PC-9 (cell line): ENCODE results near the gene HSPBAP1. TPM values are rescaled to one million over a fixed set of nuclear protein-coding genes. Genes with fewer than 3 reads are reported as not detected.
A peak's percentile ranks its signal among the peaks of the same experiment; 100 is the strongest.

ENCODE experiments used
- Bru-seq: library from RNA; stranded (reverse); fragments of 400-500 nt; gene quantifications from one replicate; lab custom pipeline; 2021; lab: Mats Ljungman, UMichigan
- BruChase-seq, 2 experiments: library from RNA; stranded (reverse); fragments of 400-500 nt; gene quantifications; one replicate each; lab custom pipeline; 2021; lab: Mats Ljungman, UMichigan
- BruUV-seq: library from RNA; stranded (reverse); fragments of 400-500 nt; replicated peaks from 2 replicates; lab custom pipeline; 2021; lab: Mats Ljungman, UMichigan
- CTCF ChIA-PET: fragments of 300-600 bp; sonication (Branson Sonifier 250); formaldehyde crosslinking; loops from one replicate; lab custom pipeline; 2022; ENCODE audit warnings: antibody characterized with exemption; lab: Charles Lee
- POLR2A ChIA-PET: fragments of 300-600 bp; sonication (Branson Sonifier 250); formaldehyde crosslinking; loops from one replicate; lab custom pipeline; 2022; ENCODE audit warnings: antibody characterized with exemption; ENCODE audit not compliant: unreplicated experiment; lab: Charles Lee
- DNase-seq, 2 experiments: peaks; one replicate each; pipeline versions ENCODE4 v3.0.0 to v3.0.0-alpha.2; 2015 to 2022; ENCODE audit warnings: mixed read lengths in 1 of 2
- H2AFZ ChIP-seq: fragments of 200-600 bp; sonication (generic); 2 replicates; pipeline ENCODE4 v1.8.1; 2017; ENCODE audit warnings: antibody characterized with exemption
- H3F3A ChIP-seq: fragments of 200-600 bp; sonication (generic); 2 replicates; pipeline ENCODE4 v1.8.1; 2017; ENCODE audit warnings: antibody characterized with exemption, mild to moderate bottlenecking, low read depth; ENCODE audit not compliant: insufficient read depth
- H3K27ac ChIP-seq: fragments of 200-600 bp; sonication (generic); 2 replicates; pipeline ENCODE4 v1.6.1; 2016; ENCODE audit warnings: mixed run types
- H3K27me3 ChIP-seq: fragments of 200-600 bp; sonication (generic); 2 replicates; pipeline ENCODE4 v1.6.1; 2016; ENCODE audit warnings: low read depth, mixed run types; ENCODE audit not compliant: insufficient read depth
- H3K36me3 ChIP-seq: fragments of 200-600 bp; sonication (generic); 2 replicates; pipeline ENCODE4 v1.6.1; 2016; ENCODE audit warnings: low read depth, mixed run types
- H3K4me1 ChIP-seq: fragments of 200-600 bp; sonication (generic); replicated peaks from 2 replicates; pipeline ENCODE4 v1.6.1; 2016; ENCODE audit warnings: mixed run types; ENCODE audit not compliant: insufficient read depth
- H3K4me2 ChIP-seq: fragments of 200-600 bp; sonication (generic); 2 replicates; pipeline ENCODE4 v1.6.1; 2017; ENCODE audit warnings: mixed run types
- H3K4me3 ChIP-seq: fragments of 200-600 bp; sonication (generic); 2 replicates; pipeline ENCODE4 v1.6.1; 2016; ENCODE audit warnings: mixed run types
- H3K79me2 ChIP-seq: fragments of 200-600 bp; sonication (generic); 2 replicates; pipeline ENCODE4 v1.6.1; 2017; ENCODE audit warnings: low read depth, mixed run types
- H3K9me2 ChIP-seq: fragments of 200-600 bp; sonication (generic); 2 replicates; pipeline ENCODE4 v1.8.1; 2017; ENCODE audit warnings: mild to moderate bottlenecking; ENCODE audit not compliant: insufficient read depth
- H3K9me3 ChIP-seq: fragments of 200-600 bp; sonication (generic); 2 replicates; pipeline ENCODE4 v1.8.1; 2016; ENCODE audit warnings: low read depth; ENCODE audit not compliant: insufficient read depth
- H4K20me1 ChIP-seq: fragments of 200-600 bp; sonication (generic); 2 replicates; pipeline ENCODE4 v1.8.1; 2017; ENCODE audit not compliant: insufficient read depth
- EZH2 ChIP-seq: fragments of 200-600 bp; sonication (generic); IDR thresholded peaks from 2 replicates; pipeline ENCODE4 v1.8.0; 2017; ENCODE audit warnings: antibody characterized with exemption, low read depth
- intact Hi-C: fragments of 100-400 bp; cut with micrococcal nuclease; formaldehyde crosslinking; loops from one replicate; pipeline ENCODE4 v1.10.0; 2022; ENCODE audit not compliant: unreplicated experiment
- long read RNA-seq: library from polyadenylated mRNA; stranded (forward); transcript quantifications from one replicate; pipeline ENCODE4 v2.0.0, GENCODE V29; 2022
- total RNA-seq: library from RNA; stranded (reverse); gene quantifications from 2 replicates; pipeline ENCODE4 v1.2.3, GENCODE V29; 2021
- TF ChIP-seq, protein P1 (sequence below): fragments of 200-600 bp; sonication (generic); conservative IDR thresholded peaks from 2 replicates; pipeline ENCODE4 v1.6.1; 2017; ENCODE audit warnings: mixed run types, antibody characterized with exemption, mild to moderate bottlenecking, moderate library complexity

The HSPBAP1 gene, protein sequence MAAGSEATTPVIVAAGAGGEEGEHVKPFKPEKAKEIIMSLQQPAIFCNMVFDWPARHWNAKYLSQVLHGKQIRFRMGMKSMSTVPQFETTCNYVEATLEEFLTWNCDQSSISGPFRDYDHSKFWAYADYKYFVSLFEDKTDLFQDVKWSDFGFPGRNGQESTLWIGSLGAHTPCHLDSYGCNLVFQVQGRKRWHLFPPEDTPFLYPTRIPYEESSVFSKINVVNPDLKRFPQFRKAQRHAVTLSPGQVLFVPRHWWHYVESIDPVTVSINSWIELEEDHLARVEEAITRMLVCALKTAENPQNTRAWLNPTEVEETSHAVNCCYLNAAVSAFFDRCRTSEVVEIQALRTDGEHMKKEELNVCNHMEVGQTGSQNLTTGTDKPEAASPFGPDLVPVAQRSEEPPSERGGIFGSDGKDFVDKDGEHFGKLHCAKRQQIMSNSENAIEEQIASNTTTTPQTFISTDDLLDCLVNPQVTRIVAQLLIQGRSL
- 8.9 and 10.9 TPM in 2 replicates for total RNA-seq
- percentile 65 among the genes with signal in this experiment for Bru-seq, nascent RNA
- percentile 68 among the genes with signal in this experiment for BruChase-seq, experiment 1, labeled RNA remaining after a 2-hour chase
- BruChase-seq, experiment 2, labeled RNA remaining after a 6-hour chase: percentile 57 among the genes with signal in this experiment
- long read RNA-seq, transcript HSPBAP1-201 (8 exons, 1,953 nt): major isoform, 15 of 19 reads
- long read RNA-seq, partial matches to known transcripts: 0 of 19 reads
- long read RNA-seq, other reads (novel, unspliced or antisense): 4 of 19 reads

DNA sequence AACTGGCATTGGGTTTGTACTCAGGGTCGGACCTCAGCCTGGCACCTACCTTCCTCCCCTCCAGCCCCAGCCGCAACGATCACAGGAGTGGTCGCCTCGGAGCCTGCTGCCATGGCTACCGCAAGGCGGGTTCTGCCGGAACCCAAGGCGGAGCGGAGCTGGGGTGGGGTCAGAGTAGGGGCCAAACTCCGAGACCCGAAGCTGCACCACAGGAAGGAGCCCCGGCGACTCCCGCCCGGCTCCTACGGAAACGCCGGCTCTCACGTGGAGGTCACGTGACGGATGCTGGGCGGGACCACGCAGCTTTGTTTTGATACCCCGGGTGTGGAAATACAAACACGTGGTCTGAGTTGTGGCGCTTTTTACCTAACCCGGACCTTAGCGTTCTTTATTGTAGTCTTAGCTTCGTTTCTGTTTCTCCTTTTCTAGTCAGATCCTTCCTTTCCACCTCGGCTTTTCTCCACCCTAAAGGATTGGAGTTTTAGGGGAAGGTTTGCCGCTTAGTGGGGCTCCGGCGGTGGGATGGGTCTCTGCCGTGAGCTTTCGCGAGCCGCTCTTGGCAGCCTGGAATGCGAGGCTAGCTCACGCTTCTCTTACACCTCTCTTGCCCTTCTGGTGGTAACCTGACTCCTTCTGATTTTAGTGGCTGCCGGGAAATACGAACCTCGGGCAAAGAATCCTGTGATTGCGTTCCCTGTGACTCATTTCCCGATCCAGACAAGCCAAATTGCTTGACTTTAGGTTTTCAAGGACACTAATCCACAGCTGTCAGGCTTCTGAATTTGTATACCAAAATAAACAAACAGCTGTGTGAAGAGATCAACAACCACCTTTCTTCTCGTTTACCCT, at the start of gene HSPBAP1:
TSS of gene HSPBAP1 (minus strand) at position 264 of the 849 bp plus-strand sequence. CDS start at position 113, 151 bp downstream.
- Histone ChIP-seq H3K27ac (peak within 1 kb of the TSS; percentile 92), H3K27me3 (no peaks in the 10 kb centered on the region), H4K20me1 (no peaks in the 10 kb centered on the region), H3K79me2 (peaks cover 19% of the 10 kb centered on the region), H3F3A (peaks cover 15% of the 10 kb centered on the region), H3K4me3 (peak within 1 kb of the TSS; percentile 80), H3K9me3 (no peaks in the 10 kb centered on the region), H3K4me2 (peak within 1 kb of the TSS; percentile 92), H3K9me2 (no peaks in the 10 kb centered on the region), H2AFZ (peak within 1 kb of the TSS; percentile 91), H3K4me1 (peaks cover 28% of the 10 kb centered on the region), H3K36me3 (no peaks in the 10 kb centered on the region)
- DNase-seq: peak; percentile 88 to 91
- TSS peak; percentile 53 for BruUV-seq
- POLR2A ChIA-PET: interaction anchor here (0.6 to 1.2 kb wide), 6 partner anchors 15 to 1049 kb away, joined by 3 to 7 read pairs (median 4); partner anchors contain the start of gene FAM162A
- TF ChIP-seq EZH2: no peak
- TF ChIP-seq, protein P1, sequence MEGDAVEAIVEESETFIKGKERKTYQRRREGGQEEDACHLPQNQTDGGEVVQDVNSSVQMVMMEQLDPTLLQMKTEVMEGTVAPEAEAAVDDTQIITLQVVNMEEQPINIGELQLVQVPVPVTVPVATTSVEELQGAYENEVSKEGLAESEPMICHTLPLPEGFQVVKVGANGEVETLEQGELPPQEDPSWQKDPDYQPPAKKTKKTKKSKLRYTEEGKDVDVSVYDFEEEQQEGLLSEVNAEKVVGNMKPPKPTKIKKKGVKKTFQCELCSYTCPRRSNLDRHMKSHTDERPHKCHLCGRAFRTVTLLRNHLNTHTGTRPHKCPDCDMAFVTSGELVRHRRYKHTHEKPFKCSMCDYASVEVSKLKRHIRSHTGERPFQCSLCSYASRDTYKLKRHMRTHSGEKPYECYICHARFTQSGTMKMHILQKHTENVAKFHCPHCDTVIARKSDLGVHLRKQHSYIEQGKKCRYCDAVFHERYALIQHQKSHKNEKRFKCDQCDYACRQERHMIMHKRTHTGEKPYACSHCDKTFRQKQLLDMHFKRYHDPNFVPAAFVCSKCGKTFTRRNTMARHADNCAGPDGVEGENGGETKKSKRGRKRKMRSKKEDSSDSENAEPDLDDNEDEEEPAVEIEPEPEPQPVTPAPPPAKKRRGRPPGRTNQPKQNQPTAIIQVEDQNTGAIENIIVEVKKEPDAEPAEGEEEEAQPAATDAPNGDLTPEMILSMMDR: no peak
- intact Hi-C loops: loop anchor here (2.0 to 10.0 kb wide), 3 partner anchors 99 to 399 kb away; partner anchors contain the start of gene PARP14
- CTCF ChIA-PET: interaction anchor here (0.7 to 0.8 kb wide), 2 partner anchors 112 to 234 kb away, joined by 3 read pairs; partner anchors contain the start of gene SEMA5B

DNA sequence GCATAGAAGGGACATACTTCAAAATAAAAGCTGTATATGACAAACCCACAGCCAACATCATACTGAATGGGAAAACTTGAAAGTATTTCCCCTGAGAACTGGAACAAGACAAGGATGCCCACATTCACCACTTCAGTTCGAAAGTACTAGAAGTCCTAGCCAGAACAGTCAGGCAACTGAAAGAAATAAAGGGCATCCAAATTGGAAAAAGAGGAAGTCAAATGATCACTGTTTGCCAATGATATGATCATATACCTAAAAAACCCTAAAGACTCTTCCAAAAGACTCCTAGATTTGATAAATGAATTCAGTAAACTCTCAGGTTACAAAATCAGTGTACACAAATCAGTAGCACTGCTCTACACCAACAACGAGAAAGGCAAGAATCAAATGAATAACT, 42.0 kb upstream of the HSPBAP1 start:
- CTCF ChIA-PET: no interaction called here

More for the DNA sequence above, 42.0 kb upstream of the HSPBAP1 start:
- no peak for DNase-seq
- POLR2A ChIA-PET: interaction anchor here (0.7 kb wide), 1 partner anchor 54 kb away, joined by 3 read pairs; no protein-coding TSS in a partner anchor
- no peak overlapping the region for H3K27ac ChIP-seq
- H3K27me3 ChIP-seq: no peaks in the 10 kb centered on the region
- no peaks in the 10 kb centered on the region for H4K20me1 ChIP-seq
- no TSS peak for BruUV-seq
- no peak overlapping the region for H2AFZ ChIP-seq
- peaks cover 7% of the 10 kb centered on the region for H3K36me3 ChIP-seq
- H3K4me2 ChIP-seq: no peak overlapping the region
- no peak overlapping the region for H3K4me3 ChIP-seq
- H3K4me1 ChIP-seq: no peaks in the 10 kb centered on the region
- no peaks in the 10 kb centered on the region for H3K79me2 ChIP-seq
- no peaks in the 10 kb centered on the region for H3K9me2 ChIP-seq
- intact Hi-C loops: no loop called here
- peaks cover 4% of the 10 kb centered on the region; the same call in 1 of the 2 replicates for H3K9me3 ChIP-seq
- TF ChIP-seq EZH2: no peak
- TF ChIP-seq, protein P1: no peak
- no peaks in the 10 kb centered on the region for H3F3A ChIP-seq
